ENCODE data around the gene HMG20A. TPM values are rescaled to one million over a fixed set of nuclear protein-coding genes. Genes with fewer than 3 reads are reported as not detected.

HMG20A gene
- total and polyA plus RNA-seq, 2 experiments from 2014 or later = 17.8 to 57.8 TPM

GRCh38 chr15:77402740-77403379 is 17.8 kb upstream of the HMG20A start:
- peaks cover 100% of the 10 kb centered on the region for H3K79me2 ChIP-seq (replicated peaks; ENCODE audit: insufficient read depth)
- no peaks in the 10 kb centered on the region for H3K9me2 ChIP-seq (ENCODE audit: insufficient read depth)
- DNase-seq (ENCODE audit: low spot score) = no peak
- no peaks in the 10 kb centered on the region for H3F3A ChIP-seq (replicated peaks; ENCODE audit: low read depth)
- no peak overlapping the region for H2AFZ ChIP-seq
- peaks cover 2% of the 10 kb centered on the region; the same call in 1 of the 2 replicates for H4K20me1 ChIP-seq (replicated peaks; ENCODE audit: insufficient read depth)
- H3K36me3 ChIP-seq (ENCODE audit: insufficient read depth) = peaks cover 6% of the 10 kb centered on the region; the same call in 1 of the 2 replicates
- peaks cover 2% of the 10 kb centered on the region for H3K27me3 Mint-ChIP-seq (ENCODE audit: insufficient read depth, low read depth, poor library complexity)
- no peak overlapping the region for H3K27ac Mint-ChIP-seq
- no peak overlapping the region for H3K4me3 ChIP-seq
- H3K4me3 Mint-ChIP-seq = no peak overlapping the region
- no peaks in the 10 kb centered on the region for H3K27me3 ChIP-seq (ENCODE audit: insufficient read depth)
- peaks cover 15% of the 10 kb centered on the region for H3K4me1 ChIP-seq (ENCODE audit: insufficient read depth)
- peaks cover 36% of the 10 kb centered on the region for H3K9me3 Mint-ChIP-seq
- TF ChIP-seq JUNB (IDR thresholded peaks at IDR 0.05; ENCODE audit: unreplicated experiment) = no peak
- TF ChIP-seq STAT1 (IDR thresholded peaks at IDR 0.05; ENCODE audit: unreplicated experiment) = no peak
- no peak for TF ChIP-seq CREB1 (CRISPR knock-in tag; IDR thresholded peaks at IDR 0.05; ENCODE audit: low read depth)
- TF ChIP-seq CTCF (conservative IDR thresholded peaks at IDR 0.05; ENCODE audit: low read depth in 2 of 2) = no peak
- no peak for TF ChIP-seq ZNF331 (CRISPR knock-in tag; IDR thresholded peaks at IDR 0.05; ENCODE audit: low read depth)
- no peak for TF ChIP-seq NANOG (IDR thresholded peaks at IDR 0.05; ENCODE audit: borderline replicate concordance)
- TF ChIP-seq POLR2AphosphoS5 (IDR thresholded peaks at IDR 0.05; ENCODE audit: low read depth) = no peak
- TF ChIP-seq, protein P1, sequence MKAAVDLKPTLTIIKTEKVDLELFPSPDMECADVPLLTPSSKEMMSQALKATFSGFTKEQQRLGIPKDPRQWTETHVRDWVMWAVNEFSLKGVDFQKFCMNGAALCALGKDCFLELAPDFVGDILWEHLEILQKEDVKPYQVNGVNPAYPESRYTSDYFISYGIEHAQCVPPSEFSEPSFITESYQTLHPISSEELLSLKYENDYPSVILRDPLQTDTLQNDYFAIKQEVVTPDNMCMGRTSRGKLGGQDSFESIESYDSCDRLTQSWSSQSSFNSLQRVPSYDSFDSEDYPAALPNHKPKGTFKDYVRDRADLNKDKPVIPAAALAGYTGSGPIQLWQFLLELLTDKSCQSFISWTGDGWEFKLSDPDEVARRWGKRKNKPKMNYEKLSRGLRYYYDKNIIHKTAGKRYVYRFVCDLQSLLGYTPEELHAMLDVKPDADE (IDR thresholded peaks at IDR 0.05) = no peak
- TF ChIP-seq REST (IDR thresholded peaks at IDR 0.05; ENCODE audit: unreplicated experiment) = no peak
- TF ChIP-seq ZNF114 (CRISPR knock-in tag; IDR thresholded peaks at IDR 0.05) = no peak
- no peak for TF ChIP-seq ZNF462 (CRISPR knock-in tag; IDR thresholded peaks at IDR 0.05)
- no peak for TF ChIP-seq EZH2 (IDR thresholded peaks at IDR 0.05; ENCODE audit: low read depth, unreplicated experiment)
- TF ChIP-seq EZH2phosphoT487 (IDR thresholded peaks at IDR 0.05; ENCODE audit: unreplicated experiment) = no peak
- 0 out of 2 replicates have a peak overlapping the region, but pooled peaks have one; percentile 8 for H3K27ac ChIP-seq (ENCODE audit: low read depth)
- ATAC-seq = no peak
- peaks cover 14% of the 10 kb centered on the region; the same call in 2 of the 3 replicates for H3K4me1 Mint-ChIP-seq
- no peak overlapping the region for H3K4me2 ChIP-seq
- H3K36me3 Mint-ChIP-seq (ENCODE audit: low read depth) = peaks cover 39% of the 10 kb centered on the region; the same call in 2 of the 3 replicates

All from GM23338 (cell line).